ENCODE data around the gene CHGA.

CHGA gene

DNA sequence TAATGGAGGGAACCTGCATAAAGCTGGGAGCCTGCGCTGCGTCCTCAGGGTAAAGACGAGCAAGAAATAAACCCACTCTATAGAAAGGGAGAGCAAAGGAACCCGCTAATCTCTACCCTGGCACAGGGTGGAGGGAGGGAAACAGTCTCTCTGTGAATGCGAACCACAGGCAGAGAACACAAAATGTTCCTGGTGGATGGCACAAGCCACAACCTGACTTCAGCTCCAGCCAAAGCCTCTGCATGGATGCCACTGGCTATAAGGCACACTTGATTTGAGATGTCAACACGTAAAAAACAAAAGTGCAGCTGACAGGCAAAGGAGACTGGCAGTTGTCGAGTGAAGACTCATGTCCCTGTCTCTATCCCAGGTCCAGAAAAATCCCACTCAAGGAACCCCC is 32.4 kb downstream of the CHGA start:
- Histone ChIP-seq H3K27ac (replicated peaks) (no peak overlapping the region), H3K4me3 (replicated peaks; ENCODE audit: insufficient read depth, low read length) (no peak overlapping the region), H3K27me3 (ENCODE audit: insufficient read depth, poor library complexity, severe bottlenecking) (no peaks in the 10 kb centered on the region)
- no peak for DNase-seq (ENCODE audit: low read depth in 1 of 2, low spot score in 1 of 2)
- TF ChIP-seq GABPA (IDR thresholded peaks at IDR 0.05; ENCODE audit: low read depth) (no peak), CTCF (IDR thresholded peaks at IDR 0.05; ENCODE audit: insufficient read depth, low read length) (no peak), SPI1 (IDR thresholded peaks at IDR 0.05; ENCODE audit: borderline replicate concordance, low read depth) (no peak), POLR2AphosphoS5 (IDR thresholded peaks at IDR 0.05; ENCODE audit: low read depth) (no peak)
- TF ChIP-seq, protein P1, sequence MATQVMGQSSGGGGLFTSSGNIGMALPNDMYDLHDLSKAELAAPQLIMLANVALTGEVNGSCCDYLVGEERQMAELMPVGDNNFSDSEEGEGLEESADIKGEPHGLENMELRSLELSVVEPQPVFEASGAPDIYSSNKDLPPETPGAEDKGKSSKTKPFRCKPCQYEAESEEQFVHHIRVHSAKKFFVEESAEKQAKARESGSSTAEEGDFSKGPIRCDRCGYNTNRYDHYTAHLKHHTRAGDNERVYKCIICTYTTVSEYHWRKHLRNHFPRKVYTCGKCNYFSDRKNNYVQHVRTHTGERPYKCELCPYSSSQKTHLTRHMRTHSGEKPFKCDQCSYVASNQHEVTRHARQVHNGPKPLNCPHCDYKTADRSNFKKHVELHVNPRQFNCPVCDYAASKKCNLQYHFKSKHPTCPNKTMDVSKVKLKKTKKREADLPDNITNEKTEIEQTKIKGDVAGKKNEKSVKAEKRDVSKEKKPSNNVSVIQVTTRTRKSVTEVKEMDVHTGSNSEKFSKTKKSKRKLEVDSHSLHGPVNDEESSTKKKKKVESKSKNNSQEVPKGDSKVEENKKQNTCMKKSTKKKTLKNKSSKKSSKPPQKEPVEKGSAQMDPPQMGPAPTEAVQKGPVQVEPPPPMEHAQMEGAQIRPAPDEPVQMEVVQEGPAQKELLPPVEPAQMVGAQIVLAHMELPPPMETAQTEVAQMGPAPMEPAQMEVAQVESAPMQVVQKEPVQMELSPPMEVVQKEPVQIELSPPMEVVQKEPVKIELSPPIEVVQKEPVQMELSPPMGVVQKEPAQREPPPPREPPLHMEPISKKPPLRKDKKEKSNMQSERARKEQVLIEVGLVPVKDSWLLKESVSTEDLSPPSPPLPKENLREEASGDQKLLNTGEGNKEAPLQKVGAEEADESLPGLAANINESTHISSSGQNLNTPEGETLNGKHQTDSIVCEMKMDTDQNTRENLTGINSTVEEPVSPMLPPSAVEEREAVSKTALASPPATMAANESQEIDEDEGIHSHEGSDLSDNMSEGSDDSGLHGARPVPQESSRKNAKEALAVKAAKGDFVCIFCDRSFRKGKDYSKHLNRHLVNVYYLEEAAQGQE (IDR thresholded peaks at IDR 0.05; ENCODE audit: insufficient replicate concordance, low read depth) = no peak

DNA sequence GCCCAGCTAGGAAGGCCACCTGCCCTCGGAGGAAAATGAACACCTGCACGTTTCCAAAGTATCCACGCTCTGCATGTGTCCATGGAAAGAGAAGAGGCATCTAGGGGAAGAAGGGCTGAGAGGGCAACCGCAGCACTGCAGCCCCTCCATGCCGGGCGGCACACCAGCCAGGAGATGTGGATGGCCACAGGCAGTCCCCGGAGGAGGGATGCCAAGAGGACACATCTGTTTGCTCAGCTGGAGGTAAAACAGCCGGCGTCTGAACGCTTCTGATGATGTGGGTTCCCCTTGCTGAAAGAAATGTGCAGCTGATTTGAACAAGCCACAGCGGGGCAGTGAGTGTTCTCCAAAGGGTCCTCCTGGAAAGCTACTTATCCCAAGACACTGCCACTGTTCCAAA is 34.0 kb downstream of the CHGA start:
- no peak overlapping the region for H3K27ac ChIP-seq (replicated peaks)
- no peak overlapping the region for H3K4me3 ChIP-seq (replicated peaks; ENCODE audit: insufficient read depth, low read length)
- DNase-seq (ENCODE audit: low read depth in 1 of 2, low spot score in 1 of 2) = no peak
- H3K27me3 ChIP-seq (ENCODE audit: insufficient read depth, poor library complexity, severe bottlenecking) = no peaks in the 10 kb centered on the region
- TF ChIP-seq SPI1 (IDR thresholded peaks at IDR 0.05; ENCODE audit: borderline replicate concordance, low read depth) (no peak), CTCF (IDR thresholded peaks at IDR 0.05; ENCODE audit: insufficient read depth, low read length) (no peak), POLR2AphosphoS5 (IDR thresholded peaks at IDR 0.05; ENCODE audit: low read depth) (no peak), GABPA (IDR thresholded peaks at IDR 0.05; ENCODE audit: low read depth) (no peak)
- TF ChIP-seq, protein P1 (IDR thresholded peaks at IDR 0.05; ENCODE audit: insufficient replicate concordance, low read depth) = no peak

GRCh38 chr14:92958373-92959188 is 35.6 kb downstream of the CHGA start:
- no peak overlapping the region for H3K4me3 ChIP-seq (replicated peaks; ENCODE audit: insufficient read depth, low read length)

More at GRCh38 chr14:92958373-92959188, 35.6 kb downstream of the CHGA start:
- Histone ChIP-seq H3K27me3 (ENCODE audit: insufficient read depth, poor library complexity, severe bottlenecking) (no peaks in the 10 kb centered on the region), H3K27ac (replicated peaks) (no peak overlapping the region)
- DNase-seq (ENCODE audit: low read depth in 1 of 2, low spot score in 1 of 2) = no peak
- no peak for TF ChIP-seq SPI1 (IDR thresholded peaks at IDR 0.05; ENCODE audit: borderline replicate concordance, low read depth)
- no peak for TF ChIP-seq CTCF (IDR thresholded peaks at IDR 0.05; ENCODE audit: insufficient read depth, low read length)
- TF ChIP-seq GABPA (IDR thresholded peaks at IDR 0.05; ENCODE audit: low read depth) = no peak
- TF ChIP-seq, protein P1 (IDR thresholded peaks at IDR 0.05; ENCODE audit: insufficient replicate concordance, low read depth) = no peak
- TF ChIP-seq POLR2AphosphoS5 (IDR thresholded peaks at IDR 0.05; ENCODE audit: low read depth) = no peak

All from HL-60 (cell line).